IPS-20b (cell line): ENCODE results near the gene HCN2.
"Not testable (repeated sequence)": the region's sequence is repeated elsewhere in the genome, so short reads cannot be mapped to it uniquely, and the experiment has no call there.

Source experiments
- H3K27ac ChIP-seq: one replicate; pipeline ENCODE4 v1.5.1; 2013; ENCODE audit warnings: low read length
- H3K27me3 ChIP-seq: 2 replicates; pipeline ENCODE4 v1.6.1; 2013; ENCODE audit warnings: mild to moderate bottlenecking, low read length, inconsistent platforms; ENCODE audit not compliant: insufficient read depth
- H3K36me3 ChIP-seq: 2 replicates; pipeline ENCODE4 v1.6.1; 2013; ENCODE audit warnings: low read depth, mild to moderate bottlenecking, inconsistent platforms, low read length, moderate library complexity; ENCODE audit not compliant: insufficient read depth
- H3K4me1 ChIP-seq: 2 replicates; pipeline ENCODE4 v1.6.1; 2013; ENCODE audit warnings: mild to moderate bottlenecking, control low read depth, inconsistent platforms, low read length, moderate library complexity; ENCODE audit not compliant: insufficient read depth
- H3K4me3 ChIP-seq: 2 replicates; pipeline ENCODE4 v1.5.1; 2013; ENCODE audit warnings: mild to moderate bottlenecking, low read length, inconsistent platforms
- H3K9ac ChIP-seq: 2 replicates; pipeline ENCODE4 v1.6.1; 2013; ENCODE audit warnings: low read depth, mild to moderate bottlenecking, inconsistent platforms, low read length, moderate library complexity
- H3K9me3 ChIP-seq: 2 replicates; pipeline ENCODE4 v1.6.1; 2013; ENCODE audit warnings: mild to moderate bottlenecking, low read depth, low read length, inconsistent platforms; ENCODE audit not compliant: insufficient read depth

Gene HCN2

GRCh38 chr19:581399-582111, 8.1 kb upstream of the HCN2 start:
- Histone ChIP-seq H3K27me3 (no peaks in the 10 kb centered on the region), H3K4me3 (no peak overlapping the region), H3K36me3 (peaks cover 42% of the 10 kb centered on the region), H3K4me1 (no peaks in the 10 kb centered on the region), H3K9me3 (no peaks in the 10 kb centered on the region), H3K27ac (no peak overlapping the region), H3K9ac (no peak overlapping the region)

GRCh38 chr19:582497-583197, 7.0 kb upstream of the HCN2 start:
- Histone ChIP-seq H3K9ac (no peak overlapping the region), H3K27me3 (no peaks in the 10 kb centered on the region), H3K4me3 (no peak overlapping the region), H3K27ac (no peak overlapping the region), H3K36me3 (peaks cover 42% of the 10 kb centered on the region), H3K9me3 (no peaks in the 10 kb centered on the region), H3K4me1 (no peaks in the 10 kb centered on the region)

GRCh38 chr19:583198-583967, 6.3 kb upstream of the HCN2 start:
- Histone ChIP-seq H3K27me3 (peaks cover 7% of the 10 kb centered on the region), H3K9me3 (no peaks in the 10 kb centered on the region), H3K36me3 (peaks cover 36% of the 10 kb centered on the region), H3K9ac (no peak overlapping the region), H3K4me1 (no peaks in the 10 kb centered on the region), H3K27ac (no peak overlapping the region), H3K4me3 (no peak overlapping the region)

- Histone ChIP-seq H3K4me3 (no peak overlapping the region), H3K27me3 (peaks cover 12% of the 10 kb centered on the region), H3K4me1 (no peaks in the 10 kb centered on the region), H3K9me3 (no peaks in the 10 kb centered on the region), H3K27ac (no peak overlapping the region), H3K9ac (no peak overlapping the region), H3K36me3 (peaks cover 34% of the 10 kb centered on the region)
Measured at GRCh38 chr19:583968-584239, 5.8 kb upstream of the HCN2 start.

- Histone ChIP-seq H3K9me3 (no peaks in the 10 kb centered on the region), H3K36me3 (peaks cover 32% of the 10 kb centered on the region), H3K27ac (no peak overlapping the region), H3K4me3 (no peak overlapping the region), H3K9ac (no peak overlapping the region), H3K27me3 (peaks cover 17% of the 10 kb centered on the region), H3K4me1 (no peaks in the 10 kb centered on the region)
Measured at GRCh38 chr19:584240-585001, 5.3 kb upstream of the HCN2 start.

GRCh38 chr19:585146-585545, 4.5 kb upstream of the HCN2 start:
- H3K9me3 ChIP-seq, H3K4me3 ChIP-seq, H3K4me1 ChIP-seq, H3K27ac ChIP-seq, H3K9ac ChIP-seq: not testable (repeated sequence)
- Histone ChIP-seq H3K27me3 (peaks cover 19% of the 10 kb centered on the region), H3K36me3 (peaks cover 25% of the 10 kb centered on the region)

- Histone ChIP-seq H3K27me3 (peaks cover 23% of the 10 kb centered on the region), H3K9ac (no peak overlapping the region), H3K4me3 (no peak overlapping the region), H3K9me3 (no peaks in the 10 kb centered on the region), H3K27ac (no peak overlapping the region), H3K36me3 (peaks cover 20% of the 10 kb centered on the region), H3K4me1 (no peaks in the 10 kb centered on the region)
Measured at GRCh38 chr19:585551-586110, 4.0 kb upstream of the HCN2 start.

- Histone ChIP-seq H3K36me3 (peaks cover 1% of the 10 kb centered on the region; the same call in 1 of the 2 replicates), H3K4me1 (no peaks in the 10 kb centered on the region), H3K27me3 (peaks cover 48% of the 10 kb centered on the region), H3K27ac (no peak overlapping the region), H3K4me3 (no peak overlapping the region), H3K9ac (no peak overlapping the region), H3K9me3 (no peaks in the 10 kb centered on the region)
Measured at GRCh38 chr19:588093-588740, 1.5 kb upstream of the HCN2 start.

GRCh38 chr19:588741-589692, 664 bp upstream of the HCN2 start:
- Histone ChIP-seq H3K27ac (no peak overlapping the region), H3K4me3 (no peak overlapping the region), H3K36me3 (no peaks in the 10 kb centered on the region), H3K4me1 (no peaks in the 10 kb centered on the region), H3K9ac (no peak overlapping the region), H3K27me3 (peaks cover 53% of the 10 kb centered on the region), H3K9me3 (no peaks in the 10 kb centered on the region)

GRCh38 chr19:590396-590745, 690 bp downstream of the HCN2 start:
- Histone ChIP-seq H3K36me3 (no peaks in the 10 kb centered on the region), H3K4me1 (no peaks in the 10 kb centered on the region), H3K27ac (no peak overlapping the region), H3K9me3 (no peaks in the 10 kb centered on the region), H3K9ac (no peak overlapping the region), H3K4me3 (no peak overlapping the region), H3K27me3 (peaks cover 53% of the 10 kb centered on the region)
